Nephron (organoid): Measurements from ENCODE around the gene OLFM2.
"Not testable (repeated sequence)": the region's sequence is repeated elsewhere in the genome, so short reads cannot be mapped to it uniquely, and the experiment has no call there.

Source experiments
- H3K27ac Mint-ChIP-seq, 3 experiments: 2 replicates each; pipeline ENCODE4 v1.8.0; 2020; ENCODE audit warnings: mixed read lengths in 3 of 3, mild to moderate bottlenecking in 2 of 3, moderate library complexity in 1 of 3
- H3K27me3 Mint-ChIP-seq: 2 replicates; pipeline ENCODE4 v1.8.0; 2021; ENCODE audit warnings: low read depth, mild to moderate bottlenecking, moderate library complexity, mixed read lengths
- H3K36me3 Mint-ChIP-seq: 2 replicates; pipeline ENCODE4 v1.8.0; 2020; ENCODE audit warnings: low read depth, mixed read lengths
- H3K4me1 Mint-ChIP-seq: 2 replicates; pipeline ENCODE4 v1.8.0; 2020; ENCODE audit warnings: mixed read lengths
- H3K4me3 Mint-ChIP-seq, 3 experiments: 2 replicates each; pipeline ENCODE4 v1.8.0; 2020; ENCODE audit warnings: mild to moderate bottlenecking in 3 of 3, mixed read lengths in 3 of 3, moderate library complexity in 2 of 3
- H3K9me3 Mint-ChIP-seq: 2 replicates; pipeline ENCODE4 v1.8.0; 2020; ENCODE audit warnings: mixed read lengths
- TF ChIP-seq, protein P1 (sequence below), 3 experiments: fragments of 200-600 bp; sonication (generic); IDR thresholded peaks; one replicate each; pipeline ENCODE4 v1.5.0; 2021; ENCODE audit warnings: antibody characterized with exemption in 3 of 3; ENCODE audit not compliant: unreplicated experiment in 3 of 3

The OLFM2 gene

DNA sequence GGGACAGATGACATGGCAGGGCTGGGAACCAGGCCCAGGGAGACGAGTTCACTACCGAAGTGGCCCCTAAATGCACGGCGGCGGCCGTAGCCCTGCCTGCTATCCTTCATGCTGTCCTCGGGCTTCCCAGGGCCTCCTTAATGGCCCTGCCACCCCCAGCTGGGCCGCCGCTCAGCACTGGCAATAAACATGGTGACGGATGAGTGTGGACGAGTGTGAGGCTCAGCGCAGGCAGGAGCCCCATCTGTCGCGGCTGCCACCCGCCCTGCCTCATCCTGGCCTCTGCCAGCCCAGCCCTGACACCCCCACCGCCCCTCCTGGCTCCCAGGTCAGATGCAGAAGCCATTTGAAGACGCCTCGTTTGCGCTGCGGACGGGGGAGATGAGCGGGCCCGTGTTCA, 87.6 kb downstream of the OLFM2 start:
- Mint-ChIP-seq H3K27ac (no peak overlapping the region), H3K36me3 (peaks cover 38% of the 10 kb centered on the region), H3K4me3 (no peak overlapping the region), H3K4me1 (peaks cover 26% of the 10 kb centered on the region), H3K27me3 (no peaks in the 10 kb centered on the region), H3K9me3 (no peaks in the 10 kb centered on the region)
- TF ChIP-seq, protein P1, sequence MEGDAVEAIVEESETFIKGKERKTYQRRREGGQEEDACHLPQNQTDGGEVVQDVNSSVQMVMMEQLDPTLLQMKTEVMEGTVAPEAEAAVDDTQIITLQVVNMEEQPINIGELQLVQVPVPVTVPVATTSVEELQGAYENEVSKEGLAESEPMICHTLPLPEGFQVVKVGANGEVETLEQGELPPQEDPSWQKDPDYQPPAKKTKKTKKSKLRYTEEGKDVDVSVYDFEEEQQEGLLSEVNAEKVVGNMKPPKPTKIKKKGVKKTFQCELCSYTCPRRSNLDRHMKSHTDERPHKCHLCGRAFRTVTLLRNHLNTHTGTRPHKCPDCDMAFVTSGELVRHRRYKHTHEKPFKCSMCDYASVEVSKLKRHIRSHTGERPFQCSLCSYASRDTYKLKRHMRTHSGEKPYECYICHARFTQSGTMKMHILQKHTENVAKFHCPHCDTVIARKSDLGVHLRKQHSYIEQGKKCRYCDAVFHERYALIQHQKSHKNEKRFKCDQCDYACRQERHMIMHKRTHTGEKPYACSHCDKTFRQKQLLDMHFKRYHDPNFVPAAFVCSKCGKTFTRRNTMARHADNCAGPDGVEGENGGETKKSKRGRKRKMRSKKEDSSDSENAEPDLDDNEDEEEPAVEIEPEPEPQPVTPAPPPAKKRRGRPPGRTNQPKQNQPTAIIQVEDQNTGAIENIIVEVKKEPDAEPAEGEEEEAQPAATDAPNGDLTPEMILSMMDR (IDR thresholded peaks at IDR 0.05; ENCODE audit: unreplicated experiment in 3 of 3): no peak

DNA sequence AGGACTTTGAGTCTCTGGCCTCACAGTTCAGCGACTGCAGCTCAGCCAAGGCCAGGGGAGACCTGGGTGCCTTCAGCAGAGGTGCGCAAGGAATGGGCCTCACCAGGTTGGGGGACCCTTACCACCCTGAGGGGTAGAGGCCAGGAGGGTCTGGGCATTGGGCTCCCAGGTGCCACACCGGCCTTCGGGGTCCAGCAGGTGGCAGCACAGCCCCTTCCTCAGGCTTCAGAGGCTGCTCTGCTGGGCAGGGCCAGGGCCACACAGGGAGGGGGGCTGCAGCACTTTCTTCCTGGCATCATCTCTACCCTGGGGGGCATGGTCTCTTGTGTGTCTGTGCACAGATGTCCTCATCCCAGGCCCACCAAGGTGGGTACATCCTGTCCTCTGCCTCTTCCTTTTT, 88.3 kb downstream of the OLFM2 start:
- Mint-ChIP-seq H3K36me3 (peaks cover 38% of the 10 kb centered on the region), H3K9me3 (no peaks in the 10 kb centered on the region), H3K27ac (no peak overlapping the region), H3K4me3 (no peak overlapping the region), H3K27me3 (no peaks in the 10 kb centered on the region), H3K4me1 (peaks cover 26% of the 10 kb centered on the region)
- TF ChIP-seq, protein P1 (IDR thresholded peaks at IDR 0.05; ENCODE audit: unreplicated experiment in 3 of 3): peak; percentile 48 to 54 (median 54)

DNA sequence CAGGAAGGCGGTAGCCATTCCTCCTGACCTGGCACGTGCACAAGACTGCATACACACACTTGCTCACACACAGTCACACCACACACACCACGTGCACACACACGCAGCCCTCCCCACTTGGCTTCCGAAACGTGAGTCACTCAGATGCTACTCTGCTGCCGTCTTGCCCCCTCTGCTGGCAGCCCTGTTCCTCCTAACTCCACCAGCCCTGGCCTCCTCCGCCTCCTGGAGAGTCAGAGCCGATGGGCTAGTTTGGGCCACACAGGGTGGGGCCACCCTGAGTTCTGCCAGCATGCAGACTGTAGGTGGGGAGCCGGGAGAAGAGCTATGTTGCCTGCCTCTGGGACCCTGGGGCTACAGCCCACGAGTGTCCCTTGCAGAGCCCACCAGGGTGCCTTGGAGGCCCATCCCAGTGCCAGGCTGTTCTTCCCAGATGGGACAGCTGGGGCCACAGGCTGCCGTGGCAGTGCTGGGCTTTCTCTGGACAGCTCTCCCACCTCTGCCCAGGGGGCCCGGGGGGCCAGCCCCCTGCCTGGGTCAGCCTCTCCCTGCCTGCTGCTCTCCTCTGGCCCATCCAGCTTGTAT, 89.1 kb downstream of the OLFM2 start:
- Mint-ChIP-seq H3K9me3 (no peaks in the 10 kb centered on the region), H3K4me3 (no peak overlapping the region), H3K4me1 (peaks cover 20% of the 10 kb centered on the region), H3K27me3 (no peaks in the 10 kb centered on the region), H3K36me3 (peaks cover 41% of the 10 kb centered on the region), H3K27ac (no peak overlapping the region)
- TF ChIP-seq, protein P1 (IDR thresholded peaks at IDR 0.05; ENCODE audit: unreplicated experiment in 3 of 3): peak in 2 of 3 experiments; percentile 19 to 23

DNA sequence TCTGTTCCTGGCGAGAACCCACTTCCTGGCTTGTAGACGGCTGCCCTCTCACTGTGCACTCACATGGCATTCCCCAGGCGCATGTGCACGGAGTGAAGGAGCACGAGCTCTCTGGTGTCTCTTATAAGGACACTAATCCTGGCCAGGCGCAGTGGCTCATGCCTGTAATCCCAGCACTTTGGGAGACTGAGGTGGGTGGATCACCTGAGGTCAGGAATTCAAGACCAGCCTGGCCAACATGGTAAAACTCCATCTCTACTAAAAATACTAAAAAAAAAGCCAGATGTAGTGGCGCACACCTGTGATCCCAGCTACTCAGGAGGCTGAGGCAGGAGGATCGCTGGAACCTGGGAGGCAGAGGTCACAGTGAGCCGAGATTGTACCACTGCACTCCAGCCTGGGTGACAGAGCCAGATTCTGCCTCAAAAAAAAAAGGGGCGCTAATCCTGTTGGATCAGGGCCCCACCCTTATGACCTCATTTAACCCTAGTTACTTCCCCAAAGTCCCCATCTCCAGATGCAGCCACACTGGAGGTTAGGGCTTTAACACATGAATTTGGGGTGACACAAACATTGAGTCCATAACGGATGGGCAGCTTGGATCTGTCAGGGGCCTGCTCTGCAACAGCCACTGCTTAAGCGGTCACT, 92.6 kb downstream of the OLFM2 start:
- not testable (repeated sequence) for H3K27me3 Mint-ChIP-seq, H3K27ac Mint-ChIP-seq, H3K4me1 Mint-ChIP-seq, H3K4me3 Mint-ChIP-seq, H3K9me3 Mint-ChIP-seq
- peaks cover 61% of the 10 kb centered on the region for H3K36me3 Mint-ChIP-seq

DNA sequence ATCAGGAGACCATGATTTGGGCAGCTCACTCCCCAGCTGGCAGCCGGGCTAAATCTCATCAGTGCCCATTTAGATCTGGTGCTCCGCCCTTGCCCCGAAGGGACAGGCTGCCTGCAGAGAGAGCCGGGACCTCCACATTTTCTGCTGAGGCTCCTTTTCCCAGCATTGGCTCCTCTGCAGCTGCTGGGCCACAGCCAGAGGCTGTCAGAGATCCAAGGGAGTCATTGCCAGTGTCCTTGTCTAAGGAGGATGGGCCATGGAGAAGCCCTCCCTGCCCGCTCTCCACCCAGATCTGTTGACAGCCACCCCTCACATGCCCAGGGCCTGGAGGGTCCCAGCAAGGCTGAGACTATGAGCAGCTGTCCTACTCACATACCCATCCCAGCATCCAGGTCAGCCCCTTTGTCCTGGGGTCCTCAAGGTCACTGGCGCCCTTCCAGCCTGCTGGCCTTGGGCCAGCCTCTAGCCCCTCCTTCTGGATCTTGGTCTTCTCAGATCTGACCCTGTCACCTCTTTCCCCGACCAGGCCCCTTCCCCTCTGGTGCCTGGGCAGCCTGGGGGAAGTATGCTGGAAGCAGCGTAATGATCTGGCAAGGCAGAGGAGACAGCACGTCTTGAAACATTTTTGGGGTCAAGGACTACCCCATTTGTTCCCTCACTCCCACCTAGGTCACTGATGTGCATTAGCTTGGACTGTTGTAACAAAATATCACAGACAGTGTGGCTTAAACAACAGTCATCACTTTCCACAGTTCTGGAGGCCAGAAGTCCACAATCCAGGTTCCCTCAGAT, 93.3 kb downstream of the OLFM2 start:
- H3K36me3 Mint-ChIP-seq: peaks cover 62% of the 10 kb centered on the region
- no peaks in the 10 kb centered on the region for H3K27me3 Mint-ChIP-seq
- TF ChIP-seq, protein P1 (IDR thresholded peaks at IDR 0.05; ENCODE audit: unreplicated experiment in 3 of 3): no peak
- H3K9me3 Mint-ChIP-seq: no peaks in the 10 kb centered on the region
- peaks cover 5% of the 10 kb centered on the region for H3K4me1 Mint-ChIP-seq
- H3K27ac Mint-ChIP-seq: no peak overlapping the region
- H3K4me3 Mint-ChIP-seq: no peak overlapping the region

DNA sequence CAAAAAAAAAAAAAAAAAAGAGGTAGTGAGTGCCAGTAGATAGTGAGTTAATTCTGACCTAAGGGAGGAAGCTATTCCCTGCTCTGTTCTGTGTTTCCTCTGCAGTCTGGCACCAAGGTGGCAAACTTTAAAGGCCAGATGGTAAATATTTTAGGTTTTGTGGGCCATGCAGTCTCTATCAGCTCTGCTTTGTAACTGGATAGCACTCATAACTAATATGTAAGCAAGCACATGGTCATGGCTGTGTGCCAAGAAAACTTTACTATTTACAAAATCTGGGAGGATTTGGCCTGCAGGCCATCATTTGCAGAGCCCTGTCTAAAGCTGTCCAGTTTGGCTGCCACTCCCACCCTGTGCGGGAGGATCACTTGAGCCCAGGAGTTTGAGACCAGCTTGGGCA, 96.9 kb downstream of the OLFM2 start:
- TF ChIP-seq, protein P1 (IDR thresholded peaks at IDR 0.05; ENCODE audit: unreplicated experiment in 3 of 3): no peak
- H3K4me3 Mint-ChIP-seq: peak overlapping the region; percentile 35 to 81 (median 57)
- peaks cover 16% of the 10 kb centered on the region for H3K4me1 Mint-ChIP-seq
- peak overlapping the region in 1 of 3 experiments; percentile 46 for H3K27ac Mint-ChIP-seq
- H3K36me3 Mint-ChIP-seq: peaks cover 47% of the 10 kb centered on the region
- no peaks in the 10 kb centered on the region for H3K9me3 Mint-ChIP-seq
- H3K27me3 Mint-ChIP-seq: no peaks in the 10 kb centered on the region
